Measurements from ENCODE around the gene RAB11FIP2.

DNA sequence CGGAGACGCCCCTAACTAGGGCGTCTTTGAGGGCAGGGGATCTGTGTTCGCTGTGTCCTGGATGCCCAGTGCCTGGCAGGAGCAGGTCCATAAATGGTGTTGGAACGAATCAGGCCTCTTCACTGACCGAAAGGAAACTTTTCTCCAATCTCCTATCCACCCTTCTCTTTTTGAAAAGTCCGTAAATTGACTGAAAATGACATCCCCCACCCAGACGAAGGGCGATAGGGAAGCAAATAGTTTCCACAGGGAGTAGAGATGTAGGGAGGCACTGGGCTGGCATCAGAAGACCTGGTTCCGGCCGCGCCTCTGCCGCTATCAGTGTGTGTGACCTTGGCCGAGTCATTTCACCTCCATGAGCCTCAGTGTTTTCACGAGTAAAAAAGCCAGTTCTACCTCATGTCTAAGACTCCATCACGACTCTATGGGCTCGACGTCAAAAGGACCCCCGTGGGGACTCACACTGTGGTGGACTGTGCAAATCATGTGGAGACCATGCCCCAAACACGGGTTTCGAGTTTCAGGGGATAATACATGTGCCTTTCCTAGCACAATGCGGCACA, 497 bp upstream of the RAB11FIP2 start:
- TF ChIP-seq, protein P1, sequence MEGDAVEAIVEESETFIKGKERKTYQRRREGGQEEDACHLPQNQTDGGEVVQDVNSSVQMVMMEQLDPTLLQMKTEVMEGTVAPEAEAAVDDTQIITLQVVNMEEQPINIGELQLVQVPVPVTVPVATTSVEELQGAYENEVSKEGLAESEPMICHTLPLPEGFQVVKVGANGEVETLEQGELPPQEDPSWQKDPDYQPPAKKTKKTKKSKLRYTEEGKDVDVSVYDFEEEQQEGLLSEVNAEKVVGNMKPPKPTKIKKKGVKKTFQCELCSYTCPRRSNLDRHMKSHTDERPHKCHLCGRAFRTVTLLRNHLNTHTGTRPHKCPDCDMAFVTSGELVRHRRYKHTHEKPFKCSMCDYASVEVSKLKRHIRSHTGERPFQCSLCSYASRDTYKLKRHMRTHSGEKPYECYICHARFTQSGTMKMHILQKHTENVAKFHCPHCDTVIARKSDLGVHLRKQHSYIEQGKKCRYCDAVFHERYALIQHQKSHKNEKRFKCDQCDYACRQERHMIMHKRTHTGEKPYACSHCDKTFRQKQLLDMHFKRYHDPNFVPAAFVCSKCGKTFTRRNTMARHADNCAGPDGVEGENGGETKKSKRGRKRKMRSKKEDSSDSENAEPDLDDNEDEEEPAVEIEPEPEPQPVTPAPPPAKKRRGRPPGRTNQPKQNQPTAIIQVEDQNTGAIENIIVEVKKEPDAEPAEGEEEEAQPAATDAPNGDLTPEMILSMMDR (IDR thresholded peaks at IDR 0.05 in 4 of 5, conservative IDR thresholded peaks at IDR 0.05 in 1 of 5) = no peak
- TF ChIP-seq POLR2A (IDR thresholded peaks at IDR 0.05) = no peak
